Left renal pelvis (tissue), 4 donors: ENCODE data around the gene COBLL1. TPM values are rescaled to one million over a fixed set of nuclear protein-coding genes. Genes with fewer than 3 reads are reported as not detected.
"Not testable (repeated sequence)": the region's sequence is repeated elsewhere in the genome, so short reads cannot be mapped to it uniquely, and the experiment has no call there.

Source experiments
- DNase-seq, 4 donors: peaks; one replicate each; pipeline ENCODE4 v3.0.0-alpha.2; 2013; ENCODE audit warnings: low read depth in 4 of 4, low spot score in 3 of 4
- polyA plus RNA-seq, 4 donors: library from polyadenylated mRNA; unstranded; fragments of 120-200 nt; gene quantifications; one replicate each; pipeline ENCODE4 v1.2.1, GENCODE V29; 2013; ENCODE audit not compliant: insufficient read length in 4 of 4

COBLL1 gene
- polyA plus RNA-seq, 4 donors: 9.3 to 158 (median 132) TPM

- DNase-seq: no peak
Observed at GRCh38 chr2:164789968-164790367, 51.7 kb downstream of the COBLL1 start.

GRCh38 chr2:164786787-164787186, 54.8 kb downstream of the COBLL1 start:
- DNase-seq: no peak

- no peak for DNase-seq
Observed at GRCh38 chr2:164785457-164785856, 56.2 kb downstream of the COBLL1 start.

GRCh38 chr2:164784376-164784775, 57.2 kb downstream of the COBLL1 start:
- DNase-seq: no peak

GRCh38 chr2:164782323-164782722, 59.3 kb downstream of the COBLL1 start:
- DNase-seq: no peak

GRCh38 chr2:164781394-164781793, 60.2 kb downstream of the COBLL1 start:
- DNase-seq: no peak

- DNase-seq: no peak
Observed at GRCh38 chr2:164780611-164781178, 60.9 kb downstream of the COBLL1 start.

GRCh38 chr2:164779383-164780057, 62.1 kb downstream of the COBLL1 start:
- no peak for DNase-seq

GRCh38 chr2:164778723-164779122, 62.9 kb downstream of the COBLL1 start:
- DNase-seq: no peak

- no peak for DNase-seq
Observed at GRCh38 chr2:164777847-164778461, 63.7 kb downstream of the COBLL1 start.

GRCh38 chr2:164773635-164774034, 68.0 kb downstream of the COBLL1 start:
- no peak for DNase-seq

GRCh38 chr2:164773091-164773490, 68.5 kb downstream of the COBLL1 start:
- DNase-seq: no peak

GRCh38 chr2:164771897-164772296, 69.7 kb downstream of the COBLL1 start:
- DNase-seq: no peak

GRCh38 chr2:164770421-164770916, 71.2 kb downstream of the COBLL1 start:
- no peak for DNase-seq

GRCh38 chr2:164766954-164767320, 74.7 kb downstream of the COBLL1 start:
- no peak for DNase-seq

- no peak for DNase-seq
Observed at GRCh38 chr2:164766216-164766953, 75.2 kb downstream of the COBLL1 start.

- DNase-seq: no peak
Observed at GRCh38 chr2:164764996-164765395, 76.6 kb downstream of the COBLL1 start.

- no peak for DNase-seq
Observed at GRCh38 chr2:164764474-164764873, 77.1 kb downstream of the COBLL1 start.

GRCh38 chr2:164763431-164763830, 78.2 kb downstream of the COBLL1 start:
- no peak for DNase-seq

GRCh38 chr2:164761737-164762460, 79.7 kb downstream of the COBLL1 start:
- no peak for DNase-seq

- DNase-seq: not testable (repeated sequence)
Observed at GRCh38 chr2:164761201-164761600, 80.4 kb downstream of the COBLL1 start.
